ENCODE results near the gene VAC14.

- TF ChIP-seq, protein P1, sequence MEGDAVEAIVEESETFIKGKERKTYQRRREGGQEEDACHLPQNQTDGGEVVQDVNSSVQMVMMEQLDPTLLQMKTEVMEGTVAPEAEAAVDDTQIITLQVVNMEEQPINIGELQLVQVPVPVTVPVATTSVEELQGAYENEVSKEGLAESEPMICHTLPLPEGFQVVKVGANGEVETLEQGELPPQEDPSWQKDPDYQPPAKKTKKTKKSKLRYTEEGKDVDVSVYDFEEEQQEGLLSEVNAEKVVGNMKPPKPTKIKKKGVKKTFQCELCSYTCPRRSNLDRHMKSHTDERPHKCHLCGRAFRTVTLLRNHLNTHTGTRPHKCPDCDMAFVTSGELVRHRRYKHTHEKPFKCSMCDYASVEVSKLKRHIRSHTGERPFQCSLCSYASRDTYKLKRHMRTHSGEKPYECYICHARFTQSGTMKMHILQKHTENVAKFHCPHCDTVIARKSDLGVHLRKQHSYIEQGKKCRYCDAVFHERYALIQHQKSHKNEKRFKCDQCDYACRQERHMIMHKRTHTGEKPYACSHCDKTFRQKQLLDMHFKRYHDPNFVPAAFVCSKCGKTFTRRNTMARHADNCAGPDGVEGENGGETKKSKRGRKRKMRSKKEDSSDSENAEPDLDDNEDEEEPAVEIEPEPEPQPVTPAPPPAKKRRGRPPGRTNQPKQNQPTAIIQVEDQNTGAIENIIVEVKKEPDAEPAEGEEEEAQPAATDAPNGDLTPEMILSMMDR (IDR thresholded peaks at IDR 0.05), result no peak
- no peak for TF ChIP-seq POLR2A (IDR thresholded peaks at IDR 0.05)
Measured at GRCh38 chr16:70760221-70760620, 40.7 kb downstream of the VAC14 start.
